A673 (cell line): Measurements from ENCODE around the gene CTNNBL1. TPM values are rescaled to one million over a fixed set of nuclear protein-coding genes. Genes with fewer than 3 reads are reported as not detected.

ENCODE experiments used
- BruUV-seq: library from RNA; stranded (reverse); fragments of 400-500 nt; replicated peaks from 2 replicates; lab custom pipeline; 2021; lab: Mats Ljungman, UMichigan
- CTCF ChIA-PET: fragments of 300-600 bp; sonication (Branson Sonifier 250); formaldehyde crosslinking; loops from one replicate; lab custom pipeline; 2022; ENCODE audit warnings: antibody characterized with exemption; lab: Charles Lee
- POLR2A ChIA-PET: fragments of 300-600 bp; sonication (Branson Sonifier 250); formaldehyde crosslinking; loops from one replicate; lab custom pipeline; 2022; ENCODE audit warnings: antibody characterized with exemption; ENCODE audit not compliant: low non-redundant PET; lab: Charles Lee
- DNase-seq: peaks from one replicate; pipeline ENCODE4 v3.0.0-alpha.2; 2015; ENCODE audit warnings: low spot score
- H3K27ac ChIP-seq: fragments of 200-600 bp; sonication (generic); 2 replicates; pipeline ENCODE4 v1.5.1; 2016; ENCODE audit warnings: mixed run types, low read depth, mild to moderate bottlenecking, mixed read lengths, antibody characterized with exemption, low read length; ENCODE audit not compliant: poor library complexity, severe bottlenecking
- H3K27me3 ChIP-seq: fragments of 200-600 bp; sonication (generic); replicated peaks from 2 replicates; pipeline ENCODE4 v1.6.1; 2017; ENCODE audit warnings: mixed run types, low read depth, mild to moderate bottlenecking, mixed read lengths, antibody characterized with exemption, low read length; ENCODE audit not compliant: insufficient read depth, poor library complexity
- H3K36me3 ChIP-seq: fragments of 200-600 bp; sonication (generic); 2 replicates; pipeline ENCODE4 v1.6.1; 2016; ENCODE audit warnings: mixed run types, mild to moderate bottlenecking, mixed read lengths, antibody characterized with exemption, low read length; ENCODE audit not compliant: insufficient read depth, poor library complexity, severe bottlenecking
- H3K4me1 ChIP-seq: fragments of 200-600 bp; sonication (generic); 2 replicates; pipeline ENCODE4 v1.6.1; 2017; ENCODE audit warnings: mixed run types, mild to moderate bottlenecking, mixed read lengths, antibody characterized with exemption, low read length; ENCODE audit not compliant: insufficient read depth, poor library complexity, severe bottlenecking
- H3K4me3 ChIP-seq: fragments of 200-600 bp; sonication (generic); 2 replicates; pipeline ENCODE4 v1.5.1; 2016; ENCODE audit warnings: low read depth, mixed run types, mild to moderate bottlenecking, mixed read lengths, low read length; ENCODE audit not compliant: poor library complexity, severe bottlenecking
- H3K9me3 ChIP-seq: fragments of 200-600 bp; sonication (generic); 2 replicates; pipeline ENCODE4 v1.6.1; 2016; ENCODE audit warnings: mixed run types, low read depth, mild to moderate bottlenecking, mixed read lengths, antibody characterized with exemption, low read length; ENCODE audit not compliant: poor library complexity, severe bottlenecking
- EZH2 ChIP-seq: fragments of 200-600 bp; sonication (generic); IDR thresholded peaks from 2 replicates; pipeline ENCODE4 v1.6.1; 2017; ENCODE audit warnings: borderline replicate concordance, low read depth, mild to moderate bottlenecking, mixed read lengths, antibody characterized with exemption, low read length; ENCODE audit not compliant: poor library complexity, severe bottlenecking
- intact Hi-C: fragments of 100-400 bp; cut with micrococcal nuclease; formaldehyde crosslinking; loops from one replicate; pipeline ENCODE4 v1.10.0; 2022; ENCODE audit not compliant: unreplicated experiment
- total RNA-seq: library from RNA; stranded (reverse); gene quantifications from 2 replicates; pipeline ENCODE4 v1.2.3, GENCODE V29; 2021
- TF ChIP-seq, protein P1 (sequence below): fragments of 300-800, 200-600 bp; sonication (generic); conservative IDR thresholded peaks from 2 replicates; pipeline ENCODE4 v1.5.1; 2017; ENCODE audit warnings: low read depth, mild to moderate bottlenecking, antibody characterized with exemption, low read length, moderate library complexity, mixed read lengths

CTNNBL1 gene
- total RNA-seq, 1 experiment from 2014 or later = 88.5 TPM

DNA sequence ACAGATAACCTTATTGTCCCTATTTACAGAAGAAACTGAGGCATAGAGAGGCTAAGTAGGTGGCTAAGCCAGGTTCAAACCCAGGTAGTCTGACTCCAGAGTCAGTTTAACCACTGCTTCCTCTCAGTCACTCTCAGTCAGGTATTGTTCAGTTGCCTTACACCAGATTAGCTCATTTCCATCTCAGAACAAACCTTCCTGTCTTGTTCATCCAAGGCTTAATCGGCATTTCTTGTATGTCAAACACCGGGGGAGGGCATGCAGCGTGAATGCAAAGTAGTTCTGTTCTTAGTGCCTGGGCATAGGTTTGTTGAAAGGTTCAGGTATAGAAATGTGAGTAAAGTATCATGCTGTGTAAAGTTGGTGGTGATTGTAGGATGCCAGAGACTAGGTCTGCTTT lies 51.7 kb downstream of the CTNNBL1 start:
- TF ChIP-seq EZH2 = no peak
- TF ChIP-seq, protein P1, sequence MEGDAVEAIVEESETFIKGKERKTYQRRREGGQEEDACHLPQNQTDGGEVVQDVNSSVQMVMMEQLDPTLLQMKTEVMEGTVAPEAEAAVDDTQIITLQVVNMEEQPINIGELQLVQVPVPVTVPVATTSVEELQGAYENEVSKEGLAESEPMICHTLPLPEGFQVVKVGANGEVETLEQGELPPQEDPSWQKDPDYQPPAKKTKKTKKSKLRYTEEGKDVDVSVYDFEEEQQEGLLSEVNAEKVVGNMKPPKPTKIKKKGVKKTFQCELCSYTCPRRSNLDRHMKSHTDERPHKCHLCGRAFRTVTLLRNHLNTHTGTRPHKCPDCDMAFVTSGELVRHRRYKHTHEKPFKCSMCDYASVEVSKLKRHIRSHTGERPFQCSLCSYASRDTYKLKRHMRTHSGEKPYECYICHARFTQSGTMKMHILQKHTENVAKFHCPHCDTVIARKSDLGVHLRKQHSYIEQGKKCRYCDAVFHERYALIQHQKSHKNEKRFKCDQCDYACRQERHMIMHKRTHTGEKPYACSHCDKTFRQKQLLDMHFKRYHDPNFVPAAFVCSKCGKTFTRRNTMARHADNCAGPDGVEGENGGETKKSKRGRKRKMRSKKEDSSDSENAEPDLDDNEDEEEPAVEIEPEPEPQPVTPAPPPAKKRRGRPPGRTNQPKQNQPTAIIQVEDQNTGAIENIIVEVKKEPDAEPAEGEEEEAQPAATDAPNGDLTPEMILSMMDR = no peak
- Histone ChIP-seq H3K9me3 (no peaks in the 10 kb centered on the region), H3K27ac (no peak overlapping the region), H3K27me3 (no peaks in the 10 kb centered on the region), H3K4me3 (no peak overlapping the region), H3K4me1 (no peaks in the 10 kb centered on the region), H3K36me3 (no peaks in the 10 kb centered on the region)
- no peak for DNase-seq
- BruUV-seq = no TSS peak
- intact Hi-C loops = no loop called here
- ChIA-PET CTCF (no interaction called here), POLR2A (no interaction called here)

DNA sequence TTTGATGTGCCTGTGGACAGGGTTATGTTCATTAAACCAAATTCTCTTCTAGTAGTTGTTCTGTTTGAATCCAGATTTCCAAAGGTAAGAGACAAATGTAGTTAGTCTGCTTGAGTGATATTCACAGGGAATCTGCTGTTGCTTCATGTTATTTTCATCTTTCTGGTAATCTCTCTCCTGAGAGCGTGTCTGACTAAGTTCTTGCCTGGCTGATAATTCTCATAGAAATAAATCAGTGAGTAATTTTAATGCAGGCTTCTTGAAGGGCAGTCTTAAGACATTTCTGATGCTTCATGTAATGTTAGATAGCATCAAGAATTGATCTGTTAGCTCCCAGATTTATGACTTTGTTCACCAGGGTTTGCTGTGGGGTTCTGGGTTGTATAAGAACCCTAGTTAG lies 54.2 kb downstream of the CTNNBL1 start:
- no peak for TF ChIP-seq EZH2
- TF ChIP-seq, protein P1 = no peak
- intact Hi-C loops = no loop called here
- H3K36me3 ChIP-seq = peaks cover 4% of the 10 kb centered on the region
- DNase-seq = no peak
- H3K9me3 ChIP-seq = no peaks in the 10 kb centered on the region
- no peak overlapping the region for H3K27ac ChIP-seq
- H3K4me3 ChIP-seq = no peak overlapping the region
- H3K27me3 ChIP-seq = no peaks in the 10 kb centered on the region
- ChIA-PET POLR2A (no interaction called here), CTCF (interaction anchor here (0.5 kb wide), 1 partner anchor 325 kb away, joined by 3 read pairs; no protein-coding TSS in a partner anchor)
- BruUV-seq = no TSS peak
- no peaks in the 10 kb centered on the region for H3K4me1 ChIP-seq

DNA sequence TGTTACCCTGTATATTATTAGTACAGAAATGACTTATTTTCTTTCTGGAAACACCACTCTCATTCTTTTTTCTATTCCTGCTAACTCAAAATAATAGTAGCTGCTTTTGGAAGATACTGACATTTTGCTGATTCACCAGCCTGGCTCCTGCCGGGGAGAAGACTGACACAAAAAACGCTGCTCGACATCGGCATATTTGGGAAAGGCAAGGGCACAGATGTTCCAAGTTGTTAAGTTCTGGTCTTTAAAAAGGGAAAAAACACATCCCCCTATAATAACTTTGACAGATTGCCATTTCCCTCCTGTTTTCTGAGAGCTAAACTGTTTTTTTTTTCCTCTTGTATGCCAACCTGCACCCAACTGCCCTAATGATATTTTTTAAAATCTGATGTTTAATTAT lies 55.4 kb downstream of the CTNNBL1 start:
- intact Hi-C loops = no loop called here
- Histone ChIP-seq H3K4me1 (no peaks in the 10 kb centered on the region), H3K9me3 (no peaks in the 10 kb centered on the region), H3K27me3 (no peaks in the 10 kb centered on the region), H3K36me3 (peaks cover 4% of the 10 kb centered on the region), H3K27ac (no peak overlapping the region), H3K4me3 (no peak overlapping the region)
- no TSS peak for BruUV-seq
- DNase-seq = no peak
- TF ChIP-seq, protein P1 = no peak
- no peak for TF ChIP-seq EZH2
- CTCF ChIA-PET = no interaction called here
- POLR2A ChIA-PET = no interaction called here
